ENCODE measurements around the gene GFER.

GRCh38 chr16:1991135-1991551, 7.2 kb downstream of the GFER start:
- TF ChIP-seq, protein P1, sequence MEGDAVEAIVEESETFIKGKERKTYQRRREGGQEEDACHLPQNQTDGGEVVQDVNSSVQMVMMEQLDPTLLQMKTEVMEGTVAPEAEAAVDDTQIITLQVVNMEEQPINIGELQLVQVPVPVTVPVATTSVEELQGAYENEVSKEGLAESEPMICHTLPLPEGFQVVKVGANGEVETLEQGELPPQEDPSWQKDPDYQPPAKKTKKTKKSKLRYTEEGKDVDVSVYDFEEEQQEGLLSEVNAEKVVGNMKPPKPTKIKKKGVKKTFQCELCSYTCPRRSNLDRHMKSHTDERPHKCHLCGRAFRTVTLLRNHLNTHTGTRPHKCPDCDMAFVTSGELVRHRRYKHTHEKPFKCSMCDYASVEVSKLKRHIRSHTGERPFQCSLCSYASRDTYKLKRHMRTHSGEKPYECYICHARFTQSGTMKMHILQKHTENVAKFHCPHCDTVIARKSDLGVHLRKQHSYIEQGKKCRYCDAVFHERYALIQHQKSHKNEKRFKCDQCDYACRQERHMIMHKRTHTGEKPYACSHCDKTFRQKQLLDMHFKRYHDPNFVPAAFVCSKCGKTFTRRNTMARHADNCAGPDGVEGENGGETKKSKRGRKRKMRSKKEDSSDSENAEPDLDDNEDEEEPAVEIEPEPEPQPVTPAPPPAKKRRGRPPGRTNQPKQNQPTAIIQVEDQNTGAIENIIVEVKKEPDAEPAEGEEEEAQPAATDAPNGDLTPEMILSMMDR (tag by site-specific recombination; IDR thresholded peaks at IDR 0.05): no peak
- TF ChIP-seq ZNF513 (tag by site-specific recombination; IDR thresholded peaks at IDR 0.05) (no peak), ZNF132 (tag by site-specific recombination; IDR thresholded peaks at IDR 0.05; ENCODE audit: borderline replicate concordance) (no peak), HOXA7 (CRISPR knock-in tag; IDR thresholded peaks at IDR 0.05; ENCODE audit: borderline replicate concordance) (no peak), PBX3 (CRISPR knock-in tag; IDR thresholded peaks at IDR 0.05) (no peak), KLF7 (tag by site-specific recombination; IDR thresholded peaks at IDR 0.05; ENCODE audit: borderline replicate concordance) (no peak), ZEB2 (tag by site-specific recombination; IDR thresholded peaks at IDR 0.05) (no peak), ZFP41 (tag by site-specific recombination; IDR thresholded peaks at IDR 0.05; ENCODE audit: borderline replicate concordance) (no peak), GLI2 (tag by site-specific recombination; IDR thresholded peaks at IDR 0.05; ENCODE audit: borderline replicate concordance, low read depth) (no peak), ZNF274 (IDR thresholded peaks at IDR 0.05; ENCODE audit: low read length) (no peak), ZNF274 (tag by site-specific recombination; IDR thresholded peaks at IDR 0.05; ENCODE audit: borderline replicate concordance) (no peak), ZBTB21 (tag by site-specific recombination; IDR thresholded peaks at IDR 0.05) (no peak), SALL2 (tag by site-specific recombination; IDR thresholded peaks at IDR 0.05; ENCODE audit: borderline replicate concordance) (no peak), ZNF544 (tag by site-specific recombination; IDR thresholded peaks at IDR 0.05) (no peak)
- TF ChIP-seq, protein P2, sequence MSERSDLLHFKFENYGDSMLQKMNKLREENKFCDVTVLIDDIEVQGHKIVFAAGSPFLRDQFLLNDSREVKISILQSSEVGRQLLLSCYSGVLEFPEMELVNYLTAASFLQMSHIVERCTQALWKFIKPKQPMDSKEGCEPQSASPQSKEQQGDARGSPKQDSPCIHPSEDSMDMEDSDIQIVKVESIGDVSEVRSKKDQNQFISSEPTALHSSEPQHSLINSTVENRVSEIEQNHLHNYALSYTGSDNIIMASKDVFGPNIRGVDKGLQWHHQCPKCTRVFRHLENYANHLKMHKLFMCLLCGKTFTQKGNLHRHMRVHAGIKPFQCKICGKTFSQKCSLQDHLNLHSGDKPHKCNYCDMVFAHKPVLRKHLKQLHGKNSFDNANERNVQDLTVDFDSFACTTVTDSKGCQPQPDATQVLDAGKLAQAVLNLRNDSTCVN (tag by site-specific recombination; optimal IDR thresholded peaks at IDR 0.05): no peak
